ENCODE results near the gene BRD1. TPM values are rescaled to one million over a fixed set of nuclear protein-coding genes. Genes with fewer than 3 reads are reported as not detected.
A peak's percentile ranks its signal among the peaks of the same experiment; 100 is the strongest.

The BRD1 gene
- total and polyA plus RNA-seq, 7 experiments from 2014 or later: 2.8 to 130 (median 84.5) TPM

GRCh38 chr22:49828599-49828965 is 909 bp upstream of the BRD1 start:
- ChIA-PET CTCF (no interaction called here), POLR2A (interaction anchor here (1.0 to 4.5 kb wide), 5 partner anchors 10 to 97 kb away, joined by 4 to 27 read pairs (median 4); no protein-coding TSS in a partner anchor)
- no peak overlapping the region for H3K4me3 ChIP-seq (ENCODE audit: low read length)
- peak overlapping the region; percentile 45 to 88 (median 76) for H3K4me3 Mint-ChIP-seq
- intact Hi-C loops (cut with micrococcal nuclease): no loop called here
- peaks cover 5 to 22% (median 7%) of the 10 kb centered on the region in 5 donors for H3K36me3 Mint-ChIP-seq
- H3K27ac ChIP-seq (ENCODE audit: low read depth, low read length): peak overlapping the region; percentile 95
- no peak for ATAC-seq
- peaks cover 32 to 58% (median 46%) of the 10 kb centered on the region in 7 donors for H3K4me1 Mint-ChIP-seq
- H3K27me3 ChIP-seq (ENCODE audit: control insufficient read depth in 2 of 2, insufficient read depth in 2 of 2, low read length in 2 of 2): no peaks in the 10 kb centered on the region
- DNase-seq: no peak
- H3K9me3 ChIP-seq (ENCODE audit: control insufficient read depth in 2 of 3, low read length in 3 of 3): no peaks in the 10 kb centered on the region
- H3K36me3 ChIP-seq (ENCODE audit: control insufficient read depth in 2 of 3, insufficient read depth in 3 of 3, low read length in 3 of 3): peaks cover 5 to 14% (median 6%) of the 10 kb centered on the region in 3 experiments
- H3K4me1 ChIP-seq (ENCODE audit: control insufficient read depth in 2 of 2, insufficient read depth in 2 of 2, low read length in 2 of 2): peaks cover 28 to 36% of the 10 kb centered on the region in 2 donors
- H3K27ac Mint-ChIP-seq: peak overlapping the region; percentile 62 to 96 (median 94)
- peaks cover 0 to 6% (median 0%) of the 10 kb centered on the region in 11 donors for H3K9me3 Mint-ChIP-seq
- H3K27me3 Mint-ChIP-seq: peaks cover 0 to 14% (median 0%) of the 10 kb centered on the region in 5 donors

GRCh38 chr22:49827271-49827852 is 311 bp downstream of the BRD1 start:
- Histone ChIP-seq H3K4me1 (ENCODE audit: control insufficient read depth in 2 of 2, insufficient read depth in 2 of 2, low read length in 2 of 2) (peaks cover 28 to 36% of the 10 kb centered on the region in 2 donors), H3K9me3 (ENCODE audit: control insufficient read depth in 2 of 3, low read length in 3 of 3) (no peaks in the 10 kb centered on the region), H3K36me3 (ENCODE audit: control insufficient read depth in 2 of 3, insufficient read depth in 3 of 3, low read length in 3 of 3) (peaks cover 14 to 26% (median 16%) of the 10 kb centered on the region in 3 experiments), H3K4me3 (ENCODE audit: low read length) (peak overlapping the region; percentile 75), H3K27me3 (ENCODE audit: control insufficient read depth in 2 of 2, insufficient read depth in 2 of 2, low read length in 2 of 2) (no peaks in the 10 kb centered on the region), H3K27ac (ENCODE audit: low read depth, low read length) (peak overlapping the region; percentile 79)
- ATAC-seq (peak; percentile 47), DNase-seq (peak in 2 of 9 donors; percentile 19 to 35)
- ChIA-PET CTCF (no interaction called here), POLR2A (interaction anchor here (0.8 to 4.5 kb wide), 8 partner anchors 10 to 39 kb away, joined by 3 to 22 read pairs (median 4); no protein-coding TSS in a partner anchor)
- peaks cover 33 to 64% (median 50%) of the 10 kb centered on the region in 7 donors for H3K4me1 Mint-ChIP-seq
- H3K27me3 Mint-ChIP-seq: peaks cover 0 to 9% (median 0%) of the 10 kb centered on the region in 5 donors
- peak overlapping the region in 5 of 10 donors; percentile 38 to 93 (median 62) for H3K4me3 Mint-ChIP-seq
- peaks cover 0 to 5% (median 0%) of the 10 kb centered on the region in 11 donors for H3K9me3 Mint-ChIP-seq
- intact Hi-C loops (cut with micrococcal nuclease): loop anchor here (1.0 to 2.0 kb wide), 5 partner anchors 19 to 133 kb away; partner anchors contain the start of genes ALG12 (in 1 of the 2), CRELD2 (in 1 of the 2), PIM3 (in 1 of the 2) and ZBED4 (in 1 of the 2)
- H3K27ac Mint-ChIP-seq: peak overlapping the region in 1 of 9 donors; percentile 92
- H3K36me3 Mint-ChIP-seq: peaks cover 7 to 25% (median 11%) of the 10 kb centered on the region in 5 donors

- Histone ChIP-seq H3K4me1 (ENCODE audit: control insufficient read depth in 2 of 2, insufficient read depth in 2 of 2, low read length in 2 of 2) (peaks cover 28 to 36% of the 10 kb centered on the region in 2 donors), H3K27me3 (ENCODE audit: control insufficient read depth in 2 of 2, insufficient read depth in 2 of 2, low read length in 2 of 2) (no peaks in the 10 kb centered on the region), H3K4me3 (ENCODE audit: low read length) (peak overlapping the region; percentile 75), H3K36me3 (ENCODE audit: control insufficient read depth in 2 of 3, insufficient read depth in 3 of 3, low read length in 3 of 3) (peaks cover 14 to 32% (median 16%) of the 10 kb centered on the region in 3 experiments), H3K9me3 (ENCODE audit: control insufficient read depth in 2 of 3, low read length in 3 of 3) (no peaks in the 10 kb centered on the region), H3K27ac (ENCODE audit: low read depth, low read length) (peak overlapping the region; percentile 79)
- Mint-ChIP-seq H3K27ac (peak overlapping the region; percentile 87 to 96 (median 92)), H3K27me3 (peaks cover 0 to 6% (median 0%) of the 10 kb centered on the region in 5 donors), H3K4me1 (peaks cover 36 to 67% (median 54%) of the 10 kb centered on the region in 7 donors), H3K4me3 (peak overlapping the region; percentile 90 to 93 (median 92)), H3K9me3 (peaks cover 0 to 5% (median 0%) of the 10 kb centered on the region in 11 donors), H3K36me3 (peaks cover 7 to 25% (median 11%) of the 10 kb centered on the region in 5 donors)
- intact Hi-C loops (cut with micrococcal nuclease): loop anchor here (1.0 to 2.0 kb wide), 7 partner anchors 18 to 134 kb away; partner anchors contain the start of genes ALG12 (in 2 of the 2), CRELD2 (in 2 of the 2), ZBED4 (in 2 of the 2) and PIM3 (in 1 of the 2)
- ATAC-seq (peak; percentile 40), DNase-seq (peak; percentile 27 to 59 (median 54))
- CTCF ChIA-PET: no interaction called here
- POLR2A ChIA-PET: interaction anchor here (0.7 to 4.5 kb wide), 14 partner anchors 9 to 56 kb away, joined by 3 to 22 read pairs (median 4); no protein-coding TSS in a partner anchor
Measured at GRCh38 chr22:49826603-49827270, 936 bp downstream of the BRD1 start.

GRCh38 chr22:49825944-49826602 is 1.6 kb downstream of the BRD1 start:
- H3K9me3 ChIP-seq (ENCODE audit: control insufficient read depth in 2 of 3, low read length in 3 of 3): no peaks in the 10 kb centered on the region
- H3K27me3 ChIP-seq (ENCODE audit: control insufficient read depth in 2 of 2, insufficient read depth in 2 of 2, low read length in 2 of 2): no peaks in the 10 kb centered on the region
- H3K4me3 Mint-ChIP-seq: peak overlapping the region; percentile 90 to 93 (median 92)
- ChIA-PET CTCF (interaction anchor here (0.6 kb wide), 1 partner anchor 414 kb away, joined by 3 read pairs; no protein-coding TSS in a partner anchor), POLR2A (interaction anchor here (0.7 to 4.5 kb wide), 16 partner anchors 9 to 61 kb away, joined by 3 to 22 read pairs (median 4); no protein-coding TSS in a partner anchor)
- peak overlapping the region; percentile 79 for H3K27ac ChIP-seq (ENCODE audit: low read depth, low read length)
- peak; percentile 67 for ATAC-seq
- H3K27me3 Mint-ChIP-seq: peaks cover 0 to 2% (median 0%) of the 10 kb centered on the region in 5 donors
- peaks cover 14 to 35% (median 16%) of the 10 kb centered on the region in 3 experiments for H3K36me3 ChIP-seq (ENCODE audit: control insufficient read depth in 2 of 3, insufficient read depth in 3 of 3, low read length in 3 of 3)
- intact Hi-C loops (cut with micrococcal nuclease): loop anchor here (1.0 to 2.0 kb wide), 6 partner anchors 17 to 93 kb away; partner anchors contain the start of genes ALG12 (in 2 of the 2), CRELD2 (in 2 of the 2) and ZBED4 (in 2 of the 2)
- H3K4me1 ChIP-seq (ENCODE audit: control insufficient read depth in 2 of 2, insufficient read depth in 2 of 2, low read length in 2 of 2): peaks cover 28 to 36% of the 10 kb centered on the region in 2 donors
- peak overlapping the region; percentile 75 for H3K4me3 ChIP-seq (ENCODE audit: low read length)
- peak overlapping the region; percentile 87 to 96 (median 92) for H3K27ac Mint-ChIP-seq
- H3K9me3 Mint-ChIP-seq: peaks cover 0 to 5% (median 0%) of the 10 kb centered on the region in 11 donors
- peaks cover 7 to 23% (median 12%) of the 10 kb centered on the region in 5 donors for H3K36me3 Mint-ChIP-seq
- peak in 8 of 9 donors; percentile 52 to 74 (median 58) for DNase-seq
- H3K4me1 Mint-ChIP-seq: peaks cover 37 to 70% (median 52%) of the 10 kb centered on the region in 7 donors

- Histone ChIP-seq H3K36me3 (ENCODE audit: control insufficient read depth in 2 of 3, insufficient read depth in 3 of 3, low read length in 3 of 3) (peaks cover 14 to 39% (median 20%) of the 10 kb centered on the region in 3 experiments), H3K9me3 (ENCODE audit: control insufficient read depth in 2 of 3, low read length in 3 of 3) (no peaks in the 10 kb centered on the region), H3K27ac (ENCODE audit: low read depth, low read length) (peak overlapping the region; percentile 79), H3K4me3 (ENCODE audit: low read length) (peak overlapping the region; percentile 75), H3K4me1 (ENCODE audit: control insufficient read depth in 2 of 2, insufficient read depth in 2 of 2, low read length in 2 of 2) (peaks cover 28 to 36% of the 10 kb centered on the region in 2 donors), H3K27me3 (ENCODE audit: control insufficient read depth in 2 of 2, insufficient read depth in 2 of 2, low read length in 2 of 2) (no peaks in the 10 kb centered on the region)
- POLR2A ChIA-PET: interaction anchor here (0.8 to 4.5 kb wide), 10 partner anchors 8 to 62 kb away, joined by 3 to 22 read pairs (median 6); no protein-coding TSS in a partner anchor
- Mint-ChIP-seq H3K27ac (peak overlapping the region; percentile 87 to 96 (median 92)), H3K27me3 (peaks cover 0 to 2% (median 0%) of the 10 kb centered on the region in 5 donors), H3K4me3 (peak overlapping the region; percentile 90 to 93 (median 92)), H3K9me3 (peaks cover 0 to 5% (median 0%) of the 10 kb centered on the region in 11 donors), H3K4me1 (peaks cover 40 to 74% (median 57%) of the 10 kb centered on the region in 7 donors), H3K36me3 (peaks cover 7 to 22% (median 16%) of the 10 kb centered on the region in 5 donors)
- no peak for DNase-seq
- intact Hi-C loops (cut with micrococcal nuclease): no loop called here
- CTCF ChIA-PET: no interaction called here
- ATAC-seq: no peak
Measured at GRCh38 chr22:49825436-49825835, 2.2 kb downstream of the BRD1 start.
